Kidney (tissue), 14 donors: ENCODE measurements around the gene IFFO2. TPM values are rescaled to one million over a fixed set of nuclear protein-coding genes. Genes with fewer than 3 reads are reported as not detected.
A peak's percentile ranks its signal among the peaks of the same experiment; 100 is the strongest.

Experiments used
- DNase-seq, 5 donors: peaks; one replicate each; pipeline ENCODE4 v3.0.0-alpha.2; 2013 to 2020
- FAIRE-seq: peaks from 2 replicates; lab custom pipeline; 2012; peaks lifted over from hg19 to GRCh38; lab: Jason Lieb, UNC
- H3K27ac ChIP-seq, 2 donors: one replicate each; pipeline ENCODE4 v1.7.0; 2013; ENCODE audit warnings: low read depth in 2 of 2, low read length in 2 of 2, inconsistent platforms in 1 of 2
- H3K27me3 ChIP-seq: one replicate; pipeline ENCODE4 v1.7.1; 2013; ENCODE audit warnings: low read length, inconsistent platforms; ENCODE audit not compliant: control insufficient read depth, insufficient read depth
- H3K36me3 ChIP-seq, 3 donors: one replicate each; pipeline versions ENCODE4 v1.7.0 to v1.7.1; 2013; ENCODE audit warnings: low read length in 3 of 3, control low read depth in 1 of 3, inconsistent platforms in 1 of 3; ENCODE audit not compliant: insufficient read depth in 3 of 3, control insufficient read depth in 2 of 3
- H3K4me1 ChIP-seq, 3 donors: one replicate each; pipeline versions ENCODE4 v1.7.0 to v1.7.1; 2013; ENCODE audit warnings: low read length in 3 of 3, inconsistent platforms in 1 of 3, low read depth in 1 of 3; ENCODE audit not compliant: control insufficient read depth in 2 of 3, insufficient read depth in 2 of 3
- H3K4me3 ChIP-seq, 3 donors: one replicate each; pipeline versions ENCODE4 v1.7.0 to v1.8.1; 2013; ENCODE audit warnings: low read length in 3 of 3, control low read depth in 1 of 3, inconsistent platforms in 1 of 3
- H3K9ac ChIP-seq, 3 donors: one replicate each; pipeline versions ENCODE4 v1.7.0 to v1.7.1; 2013; ENCODE audit warnings: low read length in 3 of 3, control low read depth in 1 of 3, inconsistent platforms in 1 of 3
- H3K9me3 ChIP-seq, 3 donors: one replicate each; pipeline versions ENCODE4 v1.7.0 to v1.7.1; 2013; ENCODE audit warnings: low read length in 3 of 3, control low read depth in 1 of 3, inconsistent platforms in 1 of 3; ENCODE audit not compliant: control insufficient read depth in 2 of 3, insufficient read depth in 1 of 3
- intact Hi-C: fragments of 100-400 bp; cut with DNase I; formaldehyde crosslinking; loops from one replicate; pipeline ENCODE4 v1.11.1; 2022
- polyA plus RNA-seq: library from polyadenylated mRNA; stranded (reverse); fragments of 350-450 nt; fragmentation: Illumina TruSeq; extraction: RNeasy Lipid Tissue Mini Kit (QIAGEN cat#74804); gene quantifications from one replicate; pipeline ENCODE4 v1.2.3, GENCODE V29; 2014; ENCODE audit warnings: low read depth, low replicate concordance; ENCODE audit not compliant: insufficient read depth
- total RNA-seq: library from RNA; stranded (reverse); fragmentation: NEBNext Ultra II Directional; extraction: Animal tissue kit (Norgen Biotek cat#: 25700); gene quantifications from one replicate; pipeline ENCODE4 v1.2.1, GENCODE V29; 2021
- TF ChIP-seq, protein P1 (sequence below): IDR thresholded peaks from 3 replicates; pipeline ENCODE4 v1.5.1; 2012; ENCODE audit warnings: mild to moderate bottlenecking, moderate library complexity, borderline replicate concordance; ENCODE audit not compliant: insufficient read depth; ENCODE audit errors: extremely low read depth
- donor health status: control.
- donor health status: control.
- donor health status: control.
- donor health status: control.
- donor health status: control.
- donor health status: DM: yes; HTN: yes; CAD: no.
- donor health status: Normal renal cell carcinoma (clear cell type).

Gene IFFO2
- total and polyA plus RNA-seq, 2 donors from 2014 or later: 7.5 to 23.1 TPM

DNA sequence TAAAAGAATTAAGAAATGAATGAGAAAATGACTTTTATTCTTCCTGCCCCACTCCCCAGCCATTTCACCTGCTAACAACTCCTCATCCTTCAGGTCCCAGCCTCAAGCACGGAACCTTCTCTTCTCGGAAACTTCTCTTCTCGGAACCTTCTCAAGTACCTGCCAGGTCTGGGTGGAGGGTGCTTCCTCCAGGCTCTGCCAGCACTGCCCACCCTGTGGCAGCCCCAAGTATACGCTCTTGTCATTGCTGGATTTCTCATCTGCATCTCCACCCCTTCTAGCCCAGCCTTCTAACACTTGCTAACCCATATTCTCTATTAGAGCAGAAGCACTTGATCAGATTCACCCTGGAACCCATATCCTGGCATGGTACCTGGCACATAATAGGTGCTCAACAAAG is 3.9 kb upstream of the IFFO2 start:
- H3K27me3 ChIP-seq: no peaks in the 10 kb centered on the region
- H3K27ac ChIP-seq: no peak overlapping the region
- no peak overlapping the region for H3K9ac ChIP-seq
- peaks cover 0 to 10% (median 6%) of the 10 kb centered on the region in 3 donors for H3K4me1 ChIP-seq
- intact Hi-C loops: no loop called here
- no peak overlapping the region for H3K4me3 ChIP-seq
- H3K36me3 ChIP-seq: no peaks in the 10 kb centered on the region
- DNase-seq: peak in 2 of 5 donors; percentile 20 to 26
- no peaks in the 10 kb centered on the region for H3K9me3 ChIP-seq
- FAIRE-seq: no peak
- TF ChIP-seq, protein P1, sequence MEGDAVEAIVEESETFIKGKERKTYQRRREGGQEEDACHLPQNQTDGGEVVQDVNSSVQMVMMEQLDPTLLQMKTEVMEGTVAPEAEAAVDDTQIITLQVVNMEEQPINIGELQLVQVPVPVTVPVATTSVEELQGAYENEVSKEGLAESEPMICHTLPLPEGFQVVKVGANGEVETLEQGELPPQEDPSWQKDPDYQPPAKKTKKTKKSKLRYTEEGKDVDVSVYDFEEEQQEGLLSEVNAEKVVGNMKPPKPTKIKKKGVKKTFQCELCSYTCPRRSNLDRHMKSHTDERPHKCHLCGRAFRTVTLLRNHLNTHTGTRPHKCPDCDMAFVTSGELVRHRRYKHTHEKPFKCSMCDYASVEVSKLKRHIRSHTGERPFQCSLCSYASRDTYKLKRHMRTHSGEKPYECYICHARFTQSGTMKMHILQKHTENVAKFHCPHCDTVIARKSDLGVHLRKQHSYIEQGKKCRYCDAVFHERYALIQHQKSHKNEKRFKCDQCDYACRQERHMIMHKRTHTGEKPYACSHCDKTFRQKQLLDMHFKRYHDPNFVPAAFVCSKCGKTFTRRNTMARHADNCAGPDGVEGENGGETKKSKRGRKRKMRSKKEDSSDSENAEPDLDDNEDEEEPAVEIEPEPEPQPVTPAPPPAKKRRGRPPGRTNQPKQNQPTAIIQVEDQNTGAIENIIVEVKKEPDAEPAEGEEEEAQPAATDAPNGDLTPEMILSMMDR: no peak

DNA sequence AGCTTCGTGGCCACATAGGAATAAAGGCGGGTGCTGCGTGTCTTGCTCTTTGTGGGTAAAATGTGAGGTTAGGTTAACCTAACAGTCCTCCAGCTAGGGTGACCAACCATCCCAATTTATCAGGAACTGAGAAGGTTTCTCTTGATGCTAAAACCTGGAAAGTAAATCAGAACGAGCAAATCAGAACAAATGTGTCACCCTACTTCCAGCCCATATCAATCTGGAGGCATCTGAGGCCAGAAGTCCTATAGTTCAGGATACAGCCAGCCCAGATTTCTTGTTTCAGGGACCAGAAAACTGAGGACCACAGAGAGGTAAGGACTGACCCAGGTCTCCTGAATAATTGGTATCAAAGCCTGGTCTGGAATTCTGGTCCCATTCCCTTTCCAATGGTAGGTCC is 3.1 kb upstream of the IFFO2 start:
- DNase-seq (peak in 1 of 5 donors; percentile 8), FAIRE-seq (no peak)
- TF ChIP-seq, protein P1: no peak
- Histone ChIP-seq H3K27ac (no peak overlapping the region), H3K4me1 (peaks cover 0 to 10% (median 6%) of the 10 kb centered on the region in 3 donors), H3K9ac (no peak overlapping the region), H3K4me3 (no peak overlapping the region), H3K27me3 (no peaks in the 10 kb centered on the region), H3K9me3 (no peaks in the 10 kb centered on the region), H3K36me3 (no peaks in the 10 kb centered on the region)
- intact Hi-C loops: no loop called here

DNA sequence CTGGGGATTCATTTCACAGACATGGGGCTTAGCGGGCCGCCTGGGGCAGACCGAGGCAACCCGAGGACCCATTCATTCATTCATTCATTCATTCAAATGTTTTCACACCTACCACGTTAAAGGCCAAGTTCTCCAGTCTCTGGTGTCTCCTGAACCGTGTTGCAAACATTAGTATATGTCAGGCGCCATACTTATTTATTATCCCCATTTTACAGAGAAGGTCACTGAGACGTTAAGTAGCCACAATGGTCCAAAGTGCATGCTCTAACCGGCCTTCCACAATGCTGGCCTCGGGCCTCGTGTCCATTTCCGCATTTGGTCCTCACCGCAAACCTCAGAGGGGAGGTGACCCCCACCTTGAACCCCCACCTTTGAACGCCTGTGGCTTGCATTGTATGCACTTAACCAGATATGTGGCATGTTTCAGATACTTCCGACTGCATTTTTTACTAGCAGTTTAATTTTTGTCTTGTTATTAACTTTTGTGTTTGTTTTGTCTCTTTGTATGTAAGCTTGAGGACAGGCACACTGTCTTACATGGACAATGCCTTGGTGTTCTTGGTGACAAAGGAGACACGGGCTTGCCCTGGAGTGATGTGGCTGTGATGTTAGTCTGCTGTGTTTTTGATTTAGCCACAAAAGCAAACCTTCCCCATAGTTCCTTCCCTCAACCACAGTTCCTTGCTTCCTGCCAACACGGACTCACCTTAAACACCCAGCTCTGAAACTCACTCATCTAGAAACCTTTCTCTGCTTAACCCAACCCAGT is 1.2 kb upstream of the IFFO2 start:
- FAIRE-seq (no peak), DNase-seq (peak in 1 of 5 donors; percentile 56)

More for the DNA sequence above, 1.2 kb upstream of the IFFO2 start:
- Histone ChIP-seq H3K27ac (no peak overlapping the region), H3K27me3 (no peaks in the 10 kb centered on the region), H3K9me3 (no peaks in the 10 kb centered on the region), H3K4me3 (peak overlapping the region in 1 of 3 donors; percentile 65), H3K36me3 (no peaks in the 10 kb centered on the region), H3K4me1 (peaks cover 0 to 17% (median 3%) of the 10 kb centered on the region in 3 donors), H3K9ac (no peak overlapping the region)
- intact Hi-C loops: no loop called here
- TF ChIP-seq, protein P1: no peak
